A549 (cell line): ENCODE measurements around the gene NR2E1. TPM values are rescaled to one million over a fixed set of nuclear protein-coding genes. Genes with fewer than 3 reads are reported as not detected.

Experiments
- ATAC-seq, 2 experiments: fragments of 200-7000 bp in 1 of 2; fragments of >200 bp in 1 of 2; cut with Nextera tagmentation in 1 of 2; cut with Tn5 transposase in 1 of 2; 3 replicates each; pipeline versions ENCODE4 v1.8.0 to v1.9.1; 2018 to 2020; ENCODE audit warnings: mild to moderate bottlenecking in 1 of 2, moderate library complexity in 1 of 2
- CTCF ChIA-PET: fragments of 300-600 bp; sonication (Branson Sonifier 250); formaldehyde crosslinking; extraction: SDS; loops from one replicate; lab custom pipeline; 2021; ENCODE audit warnings: antibody characterized with exemption, inconsistent platforms; lab: Yijun Ruan, JAX
- POLR2A ChIA-PET: fragments of 350-600 bp; formaldehyde crosslinking; extraction: SDS; loops from one replicate; lab custom pipeline; 2021; ENCODE audit warnings: antibody characterized with exemption, inconsistent platforms; lab: Yijun Ruan, JAX
- DNase-seq, 2 experiments: peaks; one replicate each; pipeline versions ENCODE4 v3.0.0 to v3.0.0-alpha.2; 2011 to 2016; ENCODE audit warnings: low read depth in 1 of 2, low spot score in 1 of 2
- FAIRE-seq: peaks from 2 replicates; lab custom pipeline; 2011; peaks lifted over from hg19 to GRCh38; lab: Jason Lieb, UNC
- H3K27ac ChIP-seq, 2 experiments: fragments of >200 bp; sonication (Bioruptor Twin); formaldehyde crosslinking; 3 replicates each; pipeline ENCODE4 v1.5.1; 2016 to 2017
- H3K4me1 ChIP-seq: fragments of >200 bp; sonication (Bioruptor Twin); formaldehyde crosslinking; 3 replicates; pipeline ENCODE4 v1.6.1; 2016
- H3K4me2 ChIP-seq: fragments of >200 bp; sonication (Bioruptor Twin); formaldehyde crosslinking; 3 replicates; pipeline ENCODE4 v1.6.1; 2016
- H3K4me3 ChIP-seq: fragments of >200 bp; sonication (Bioruptor Twin); formaldehyde crosslinking; 3 replicates; pipeline ENCODE4 v1.5.1; 2016
- H3K9me3 ChIP-seq: fragments of >200 bp; sonication (Bioruptor Twin); formaldehyde crosslinking; 3 replicates; pipeline ENCODE4 v1.6.1; 2016
- BCL3 ChIP-seq: fragments of >200 bp; sonication (Bioruptor Twin); formaldehyde crosslinking; IDR thresholded peaks from 3 replicates; pipeline ENCODE4 v1.6.1; 2016
- CBX8 ChIP-seq: fragments of 200-600 bp; sonication (generic); IDR thresholded peaks from 2 replicates; pipeline ENCODE4 v1.6.1; 2016
- CEBPB ChIP-seq, 2 experiments: fragments of >200 bp in 1 of 2; sonication (Bioruptor Twin) in 1 of 2; formaldehyde crosslinking in 1 of 2; IDR thresholded peaks; 2 replicates each; pipeline ENCODE4 v1.6.1; 2012 to 2016
- CHD4 ChIP-seq: fragments of 200-600 bp; sonication (generic); IDR thresholded peaks from 2 replicates; pipeline ENCODE4 v1.6.1; 2016; ENCODE audit warnings: antibody characterized with exemption, mild to moderate bottlenecking, borderline replicate concordance
- CTCF ChIP-seq: fragments of >200 bp; sonication (Bioruptor Twin); formaldehyde crosslinking; IDR thresholded peaks from 3 replicates; pipeline ENCODE4 v1.5.1; 2016
- E2F6 ChIP-seq: IDR thresholded peaks from 2 replicates; pipeline ENCODE4 v1.6.1; 2012; ENCODE audit warnings: low read depth, borderline replicate concordance
- ESRRA ChIP-seq: fragments of 150-350 bp; IDR thresholded peaks from 2 replicates; pipeline ENCODE4 v1.6.1; 2014; ENCODE audit warnings: mild to moderate bottlenecking, low read length, borderline replicate concordance
- FOSL2 ChIP-seq, 2 experiments: fragments of 450-650 bp in 1 of 2; fragments of >200 bp in 1 of 2; sonication (Bioruptor Twin) in 1 of 2; formaldehyde crosslinking; IDR thresholded peaks; 2 replicates each; pipeline versions ENCODE4 v1.5.0 to v1.6.1; 2016 to 2020; ENCODE audit warnings: mild to moderate bottlenecking in 1 of 2, moderate library complexity in 1 of 2
- FOXS1 ChIP-seq: fragments of 250-450 bp; sonication (Bioruptor Pico); IDR thresholded peaks from 2 replicates; pipeline ENCODE4 v1.5.0; 2020; ENCODE audit warnings: mild to moderate bottlenecking, moderate library complexity
- HDAC2 ChIP-seq: fragments of 200-600 bp; sonication (generic); IDR thresholded peaks from 2 replicates; pipeline ENCODE4 v1.6.1; 2016
- HES2 ChIP-seq: fragments of >200 bp; sonication (Bioruptor Twin); formaldehyde crosslinking; IDR thresholded peaks from 2 replicates; pipeline ENCODE4 v1.6.1; 2016
- HOXB5 ChIP-seq: fragments of 250-450 bp; sonication (Bioruptor Pico); IDR thresholded peaks from 2 replicates; pipeline ENCODE4 v1.5.0; 2020; ENCODE audit warnings: mild to moderate bottlenecking, moderate library complexity
- JUN ChIP-seq, 2 experiments: fragments of >200 bp; sonication (Bioruptor Twin); formaldehyde crosslinking; IDR thresholded peaks; 2 replicates in 1 of 2; 3 replicates in 1 of 2; pipeline ENCODE4 v1.6.1; 2016 to 2017
- NR3C1 ChIP-seq: fragments of >200 bp; sonication (Bioruptor Twin); formaldehyde crosslinking; IDR thresholded peaks from 3 replicates; pipeline ENCODE4 v1.6.1; 2017
- PHF8 ChIP-seq: fragments of 200-600 bp; sonication (generic); IDR thresholded peaks from 2 replicates; pipeline ENCODE4 v1.6.1; 2016; ENCODE audit warnings: low read depth, mild to moderate bottlenecking, antibody characterized with exemption, moderate library complexity, borderline replicate concordance
- POLR2AphosphoS2 ChIP-seq: conservative IDR thresholded peaks from 2 replicates; pipeline ENCODE4 v1.6.1; 2012; ENCODE audit warnings: low read length, improper control_type of control experiment, inconsistent platforms
- REST ChIP-seq: fragments of 200-600 bp; sonication (generic); IDR thresholded peaks from 2 replicates; pipeline ENCODE4 v1.6.1; 2016; ENCODE audit warnings: antibody characterized with exemption, mild to moderate bottlenecking, moderate library complexity
- TP53 ChIP-seq: fragments of 250-450 bp; sonication (Bioruptor Pico); IDR thresholded peaks from 2 replicates; pipeline ENCODE4 v1.5.0; 2021; ENCODE audit warnings: mild to moderate bottlenecking, moderate library complexity
- USF2 ChIP-seq: fragments of 450-650 bp; IDR thresholded peaks from 2 replicates; pipeline ENCODE4 v1.6.1; 2014; ENCODE audit warnings: antibody characterized with exemption
- ZC3H11A ChIP-seq: fragments of 450-650 bp; IDR thresholded peaks from 2 replicates; pipeline ENCODE4 v1.6.1; 2014; ENCODE audit warnings: antibody characterized with exemption, mild to moderate bottlenecking
- ZNF302 ChIP-seq: fragments of 250-450 bp; sonication (Bioruptor Pico); IDR thresholded peaks from 2 replicates; pipeline ENCODE4 v1.9.0; 2021; ENCODE audit warnings: inconsistent platforms, mild to moderate bottlenecking, moderate library complexity
- ZSCAN20 ChIP-seq: fragments of 250-450 bp; sonication (Bioruptor Pico); IDR thresholded peaks from 2 replicates; pipeline ENCODE4 v1.8.0; 2022; ENCODE audit warnings: mild to moderate bottlenecking, moderate library complexity
- WGBS: methylation state at CpG from one replicate; pipeline ENCODE4 v1.1.6; 2017; ENCODE audit errors: missing lambda C conversion rate; 5-methylcytosine and 5-hydroxymethylcytosine counted together
- polyA plus RNA-seq, 4 experiments: library from polyadenylated mRNA; depleted of rRNA in 3 of 4; stranded (reverse); fragments of >200 nt; fragmentation: RNase III in 1 of 4; extraction: RNeasy Plus Mini Kit Qiagen cat#74134 plus additional on column Dnase treatment in 1 of 4; gene quantifications; 2 replicates in 3 of 4; 3 replicates in 1 of 4; pipeline ENCODE4 v1.2.3, GENCODE V29; 2011 to 2017

NR2E1 gene
- polyA plus RNA-seq, 2 of the 4 experiments (the other 2 are of a cell fraction) = 0.03 TPM; not detected in 1

GRCh38 chr6:108168501-108169463 lies 3.0 kb downstream of the NR2E1 start:
- Histone ChIP-seq H3K4me2 (no peak overlapping the region), H3K4me3 (no peak overlapping the region), H3K4me1 (no peaks in the 10 kb centered on the region; the same call in 2 of the 3 replicates), H3K27ac (no peak overlapping the region), H3K9me3 (no peaks in the 10 kb centered on the region)
- FAIRE-seq = no peak
- ATAC-seq = no peak
- no peak for DNase-seq
- TF ChIP-seq FOXS1 (CRISPR knock-in tag) (no peak), CEBPB (IDR thresholded peaks at IDR 0.05) (no peak), PHF8 (no peak), TP53 (CRISPR knock-in tag) (no peak), NR3C1 (no peak), JUN (IDR thresholded peaks at IDR 0.05) (no peak), CBX8 (no peak), ZC3H11A (no peak), CHD4 (no peak), ZSCAN20 (CRISPR knock-in tag) (no peak), E2F6 (no peak), CTCF (no peak), FOSL2 (IDR thresholded peaks at IDR 0.05) (no peak), FOSL2 (CRISPR knock-in tag; IDR thresholded peaks at IDR 0.05) (no peak)
- WGBS = 82% methylated on average over 25 of the region's 63 CpGs
- POLR2A ChIA-PET = no interaction called here
- CTCF ChIA-PET = no interaction called here

GRCh38 chr6:108169464-108170331 lies 3.9 kb downstream of the NR2E1 start:
- CTCF ChIA-PET = no interaction called here
- no peak for ATAC-seq
- no peak for TF ChIP-seq REST
- no peak for TF ChIP-seq FOSL2 (IDR thresholded peaks at IDR 0.05)
- TF ChIP-seq FOSL2 (CRISPR knock-in tag; IDR thresholded peaks at IDR 0.05) = no peak
- no peak for TF ChIP-seq POLR2AphosphoS2
- no peak for TF ChIP-seq ESRRA
- TF ChIP-seq ZNF302 (CRISPR knock-in tag) = no peak
- no peak for TF ChIP-seq USF2
- no peak for TF ChIP-seq HDAC2
- no peak for TF ChIP-seq HOXB5 (CRISPR knock-in tag)
- TF ChIP-seq BCL3 = no peak
- no peak for TF ChIP-seq ZC3H11A
- no peak for TF ChIP-seq CTCF
- no peak for TF ChIP-seq HES2

More at GRCh38 chr6:108169464-108170331, 3.9 kb downstream of the NR2E1 start:
- DNase-seq (no peak), FAIRE-seq (no peak)
- Histone ChIP-seq H3K9me3 (no peaks in the 10 kb centered on the region), H3K4me1 (no peaks in the 10 kb centered on the region; the same call in 2 of the 3 replicates), H3K27ac (no peak overlapping the region), H3K4me3 (no peak overlapping the region), H3K4me2 (no peak overlapping the region)
- POLR2A ChIA-PET = no interaction called here
- 88% methylated on average over 33 of the region's 55 CpGs for WGBS
